ENCODE data around the gene PACRG.

DNA sequence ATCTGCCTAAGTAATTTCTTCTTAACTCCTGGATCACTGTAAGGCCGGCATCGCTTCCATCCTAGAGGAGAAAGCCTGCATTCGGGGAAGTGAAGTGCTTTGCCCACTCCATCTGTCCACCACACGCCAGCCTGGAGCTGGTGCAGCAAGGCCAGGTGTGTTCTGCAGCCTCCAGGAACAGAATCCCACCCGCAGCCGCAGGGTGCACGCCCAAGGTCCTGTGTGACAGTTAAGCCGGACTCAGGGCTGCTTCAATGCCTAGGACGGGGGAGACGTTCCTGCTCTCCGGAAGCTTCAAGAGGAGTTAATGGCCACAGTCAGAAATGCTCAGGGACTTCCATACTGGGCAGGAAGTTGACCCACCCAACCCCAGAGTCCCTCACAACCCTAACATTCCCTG lies 600.6 kb downstream of the PACRG start:
- TF ChIP-seq, protein P1, sequence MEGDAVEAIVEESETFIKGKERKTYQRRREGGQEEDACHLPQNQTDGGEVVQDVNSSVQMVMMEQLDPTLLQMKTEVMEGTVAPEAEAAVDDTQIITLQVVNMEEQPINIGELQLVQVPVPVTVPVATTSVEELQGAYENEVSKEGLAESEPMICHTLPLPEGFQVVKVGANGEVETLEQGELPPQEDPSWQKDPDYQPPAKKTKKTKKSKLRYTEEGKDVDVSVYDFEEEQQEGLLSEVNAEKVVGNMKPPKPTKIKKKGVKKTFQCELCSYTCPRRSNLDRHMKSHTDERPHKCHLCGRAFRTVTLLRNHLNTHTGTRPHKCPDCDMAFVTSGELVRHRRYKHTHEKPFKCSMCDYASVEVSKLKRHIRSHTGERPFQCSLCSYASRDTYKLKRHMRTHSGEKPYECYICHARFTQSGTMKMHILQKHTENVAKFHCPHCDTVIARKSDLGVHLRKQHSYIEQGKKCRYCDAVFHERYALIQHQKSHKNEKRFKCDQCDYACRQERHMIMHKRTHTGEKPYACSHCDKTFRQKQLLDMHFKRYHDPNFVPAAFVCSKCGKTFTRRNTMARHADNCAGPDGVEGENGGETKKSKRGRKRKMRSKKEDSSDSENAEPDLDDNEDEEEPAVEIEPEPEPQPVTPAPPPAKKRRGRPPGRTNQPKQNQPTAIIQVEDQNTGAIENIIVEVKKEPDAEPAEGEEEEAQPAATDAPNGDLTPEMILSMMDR (optimal IDR thresholded peaks at IDR 0.05 in 1 of 3, IDR thresholded peaks at IDR 0.05 in 1 of 3, conservative IDR thresholded peaks at IDR 0.05 in 1 of 3; ENCODE audit: extremely low read depth in 1 of 3, insufficient read depth in 2 of 3, low read length in 3 of 3), result no peak
- TF ChIP-seq EZH2 (IDR thresholded peaks at IDR 0.05; ENCODE audit: low read length), result no peak
